ENCODE results near the gene RCSD1. TPM values are rescaled to one million over a fixed set of nuclear protein-coding genes. Genes with fewer than 3 reads are reported as not detected.

The RCSD1 gene
- total RNA-seq, 1 experiment from 2014 or later, result 0.50 TPM

DNA sequence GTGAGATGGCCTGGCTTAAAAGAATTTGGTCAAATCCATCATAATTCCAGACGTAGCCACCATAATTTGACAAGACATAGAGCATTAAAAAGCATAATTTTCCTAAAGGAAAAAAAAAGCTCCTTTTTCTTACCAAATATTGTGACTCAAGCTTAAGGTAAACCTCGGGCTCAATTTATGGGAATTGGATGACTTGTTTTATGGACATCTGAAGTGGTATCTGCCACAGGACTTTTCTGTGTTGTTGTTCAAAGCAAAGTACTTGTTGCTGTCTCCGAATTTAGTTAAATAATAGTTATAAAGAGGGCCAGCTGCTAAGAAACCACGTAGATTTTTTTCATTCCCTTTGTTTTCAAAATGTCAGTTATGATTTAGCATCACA lies 92.8 kb downstream of the RCSD1 start:
- no peak for TF ChIP-seq KAT7 (CRISPR knock-in tag; IDR thresholded peaks at IDR 0.05; ENCODE audit: borderline replicate concordance)
- no peak for TF ChIP-seq JUN (CRISPR knock-in tag; IDR thresholded peaks at IDR 0.05)
- TF ChIP-seq FOXJ3 (CRISPR knock-in tag; IDR thresholded peaks at IDR 0.05; ENCODE audit: borderline replicate concordance), result no peak
- TF ChIP-seq, protein P1, sequence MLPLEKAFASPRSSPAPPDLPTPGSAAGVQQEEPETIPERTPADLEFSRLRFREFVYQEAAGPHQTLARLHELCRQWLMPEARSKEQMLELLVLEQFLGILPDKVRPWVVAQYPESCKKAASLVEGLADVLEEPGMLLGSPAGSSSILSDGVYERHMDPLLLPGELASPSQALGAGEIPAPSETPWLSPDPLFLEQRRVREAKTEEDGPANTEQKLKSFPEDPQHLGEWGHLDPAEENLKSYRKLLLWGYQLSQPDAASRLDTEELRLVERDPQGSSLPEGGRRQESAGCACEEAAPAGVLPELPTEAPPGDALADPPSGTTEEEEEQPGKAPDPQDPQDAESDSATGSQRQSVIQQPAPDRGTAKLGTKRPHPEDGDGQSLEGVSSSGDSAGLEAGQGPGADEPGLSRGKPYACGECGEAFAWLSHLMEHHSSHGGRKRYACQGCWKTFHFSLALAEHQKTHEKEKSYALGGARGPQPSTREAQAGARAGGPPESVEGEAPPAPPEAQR (CRISPR knock-in tag; IDR thresholded peaks at IDR 0.05), result no peak
- TF ChIP-seq, protein P2, sequence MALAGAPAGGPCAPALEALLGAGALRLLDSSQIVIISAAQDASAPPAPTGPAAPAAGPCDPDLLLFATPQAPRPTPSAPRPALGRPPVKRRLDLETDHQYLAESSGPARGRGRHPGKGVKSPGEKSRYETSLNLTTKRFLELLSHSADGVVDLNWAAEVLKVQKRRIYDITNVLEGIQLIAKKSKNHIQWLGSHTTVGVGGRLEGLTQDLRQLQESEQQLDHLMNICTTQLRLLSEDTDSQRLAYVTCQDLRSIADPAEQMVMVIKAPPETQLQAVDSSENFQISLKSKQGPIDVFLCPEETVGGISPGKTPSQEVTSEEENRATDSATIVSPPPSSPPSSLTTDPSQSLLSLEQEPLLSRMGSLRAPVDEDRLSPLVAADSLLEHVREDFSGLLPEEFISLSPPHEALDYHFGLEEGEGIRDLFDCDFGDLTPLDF (CRISPR knock-in tag; IDR thresholded peaks at IDR 0.05), result no peak
- TF ChIP-seq ZBTB21 (CRISPR knock-in tag; IDR thresholded peaks at IDR 0.05; ENCODE audit: borderline replicate concordance), result no peak
- TF ChIP-seq RELA (CRISPR knock-in tag; IDR thresholded peaks at IDR 0.05; ENCODE audit: borderline replicate concordance), result no peak
- TF ChIP-seq CREM (CRISPR knock-in tag; IDR thresholded peaks at IDR 0.05), result no peak
- TF ChIP-seq, protein P3, sequence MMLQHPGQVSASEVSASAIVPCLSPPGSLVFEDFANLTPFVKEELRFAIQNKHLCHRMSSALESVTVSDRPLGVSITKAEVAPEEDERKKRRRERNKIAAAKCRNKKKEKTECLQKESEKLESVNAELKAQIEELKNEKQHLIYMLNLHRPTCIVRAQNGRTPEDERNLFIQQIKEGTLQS (CRISPR knock-in tag; conservative IDR thresholded peaks at IDR 0.05), result no peak
- TF ChIP-seq, protein P4, sequence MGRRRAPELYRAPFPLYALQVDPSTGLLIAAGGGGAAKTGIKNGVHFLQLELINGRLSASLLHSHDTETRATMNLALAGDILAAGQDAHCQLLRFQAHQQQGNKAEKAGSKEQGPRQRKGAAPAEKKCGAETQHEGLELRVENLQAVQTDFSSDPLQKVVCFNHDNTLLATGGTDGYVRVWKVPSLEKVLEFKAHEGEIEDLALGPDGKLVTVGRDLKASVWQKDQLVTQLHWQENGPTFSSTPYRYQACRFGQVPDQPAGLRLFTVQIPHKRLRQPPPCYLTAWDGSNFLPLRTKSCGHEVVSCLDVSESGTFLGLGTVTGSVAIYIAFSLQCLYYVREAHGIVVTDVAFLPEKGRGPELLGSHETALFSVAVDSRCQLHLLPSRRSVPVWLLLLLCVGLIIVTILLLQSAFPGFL (CRISPR knock-in tag; IDR thresholded peaks at IDR 0.05; ENCODE audit: borderline replicate concordance), result no peak
- TF ChIP-seq, protein P5, sequence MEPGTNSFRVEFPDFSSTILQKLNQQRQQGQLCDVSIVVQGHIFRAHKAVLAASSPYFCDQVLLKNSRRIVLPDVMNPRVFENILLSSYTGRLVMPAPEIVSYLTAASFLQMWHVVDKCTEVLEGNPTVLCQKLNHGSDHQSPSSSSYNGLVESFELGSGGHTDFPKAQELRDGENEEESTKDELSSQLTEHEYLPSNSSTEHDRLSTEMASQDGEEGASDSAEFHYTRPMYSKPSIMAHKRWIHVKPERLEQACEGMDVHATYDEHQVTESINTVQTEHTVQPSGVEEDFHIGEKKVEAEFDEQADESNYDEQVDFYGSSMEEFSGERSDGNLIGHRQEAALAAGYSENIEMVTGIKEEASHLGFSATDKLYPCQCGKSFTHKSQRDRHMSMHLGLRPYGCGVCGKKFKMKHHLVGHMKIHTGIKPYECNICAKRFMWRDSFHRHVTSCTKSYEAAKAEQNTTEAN (CRISPR knock-in tag; IDR thresholded peaks at IDR 0.05), result no peak
- TF ChIP-seq NR1H2 (CRISPR knock-in tag; IDR thresholded peaks at IDR 0.05), result no peak
- no peak for TF ChIP-seq ZNF416 (CRISPR knock-in tag; IDR thresholded peaks at IDR 0.05)
- no peak for TF ChIP-seq CBFB (CRISPR knock-in tag; IDR thresholded peaks at IDR 0.05; ENCODE audit: low read depth)
- TF ChIP-seq MXD4 (CRISPR knock-in tag; IDR thresholded peaks at IDR 0.05; ENCODE audit: borderline replicate concordance), result no peak
- no peak for TF ChIP-seq SOX15 (CRISPR knock-in tag; IDR thresholded peaks at IDR 0.05)
- TF ChIP-seq, protein P6, sequence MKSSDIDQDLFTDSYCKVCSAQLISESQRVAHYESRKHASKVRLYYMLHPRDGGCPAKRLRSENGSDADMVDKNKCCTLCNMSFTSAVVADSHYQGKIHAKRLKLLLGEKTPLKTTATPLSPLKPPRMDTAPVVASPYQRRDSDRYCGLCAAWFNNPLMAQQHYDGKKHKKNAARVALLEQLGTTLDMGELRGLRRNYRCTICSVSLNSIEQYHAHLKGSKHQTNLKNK (CRISPR knock-in tag; IDR thresholded peaks at IDR 0.05), result no peak
- TF ChIP-seq ETV6 (CRISPR knock-in tag; IDR thresholded peaks at IDR 0.05), result no peak
- Mint-ChIP-seq H3K4me1 (peaks cover 60% of the 10 kb centered on the region), H3K4me3 (peak overlapping the region; percentile 81), H3K36me3 (peaks cover 5% of the 10 kb centered on the region; the same call in 1 of the 2 replicates), H3K9me3 (no peaks in the 10 kb centered on the region), H3K27ac (no peak overlapping the region), H3K27me3 (ENCODE audit: low read depth) (no peaks in the 10 kb centered on the region)
- no peak for DNase-seq (ENCODE audit: low spot score)
- ATAC-seq, result no peak
- ChIA-PET CTCF (no interaction called here), POLR2A (no interaction called here)

DNA sequence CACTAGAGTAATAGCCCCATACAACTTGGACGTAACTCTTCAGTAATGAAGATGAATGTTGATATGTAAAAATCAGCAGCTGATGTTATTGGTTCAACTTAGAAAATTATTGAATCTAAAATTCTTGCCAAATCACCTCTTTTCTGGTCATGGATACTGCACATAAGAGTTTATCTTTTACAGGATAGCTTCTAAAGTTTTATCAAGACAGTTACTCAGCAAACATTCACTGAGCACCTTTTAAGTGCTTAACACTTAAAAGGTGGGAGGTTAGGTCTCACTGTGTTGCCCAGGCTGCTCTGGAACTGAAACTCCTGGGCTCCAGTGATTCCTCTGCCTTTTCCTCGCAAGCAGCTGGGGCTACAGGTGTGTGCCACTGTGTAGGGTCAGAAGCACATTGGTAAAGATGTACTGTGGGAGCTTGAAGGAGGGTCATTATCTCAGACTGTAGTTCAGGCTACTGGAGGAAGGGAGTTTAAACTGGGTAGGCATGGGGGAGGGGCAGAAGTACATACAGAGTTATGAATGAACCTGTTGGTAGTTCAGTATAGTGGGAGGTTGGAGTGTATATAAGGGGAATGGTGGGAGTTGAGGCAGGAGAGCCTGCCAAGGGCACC lies 93.8 kb downstream of the RCSD1 start:
- Mint-ChIP-seq H3K4me3 (peak overlapping the region; percentile 81), H3K36me3 (peaks cover 5% of the 10 kb centered on the region; the same call in 1 of the 2 replicates), H3K27me3 (ENCODE audit: low read depth) (no peaks in the 10 kb centered on the region), H3K4me1 (peaks cover 58% of the 10 kb centered on the region), H3K9me3 (no peaks in the 10 kb centered on the region), H3K27ac (no peak overlapping the region)
- POLR2A ChIA-PET, result no interaction called here
- CTCF ChIA-PET, result no interaction called here
- DNase-seq (ENCODE audit: low spot score), result no peak
- no peak for ATAC-seq
- TF ChIP-seq ZNF121 (CRISPR knock-in tag; IDR thresholded peaks at IDR 0.05) (peak; percentile 80; the same call in 1 of the 2 replicates), IRF2 (CRISPR knock-in tag; IDR thresholded peaks at IDR 0.05; ENCODE audit: borderline replicate concordance, low read depth) (no peak)

All from WTC11 (cell line).